CD14-positive monocyte (primary cell): ENCODE data around the gene INHBC. TPM values are rescaled to one million over a fixed set of nuclear protein-coding genes. Genes with fewer than 3 reads are reported as not detected.

Experiments used
- DNase-seq, 3 donors: peaks; one replicate each; pipeline ENCODE4 v3.0.0-alpha.2; 2011 to 2022
- H2AFZ ChIP-seq: 2 replicates; pipeline ENCODE4 v1.6.0; 2012; ENCODE audit warnings: mild to moderate bottlenecking, low read depth, low read length, inconsistent platforms; ENCODE audit not compliant: insufficient read depth, poor library complexity, severe bottlenecking
- H3K27ac ChIP-seq, 2 donors: 1 replicate in 1 of 2; 2 replicates in 1 of 2; pipeline ENCODE4 v1.5.1; 2012 to 2013; ENCODE audit warnings: low read length in 2 of 2, control low read depth in 1 of 2, inconsistent platforms in 1 of 2, low read depth in 1 of 2, mild to moderate bottlenecking in 1 of 2
- H3K27me3 ChIP-seq, 2 donors: one replicate each; pipeline versions ENCODE4 v1.6.0 to v1.6.1; 2011 to 2013; ENCODE audit warnings: low read length in 2 of 2; ENCODE audit not compliant: control insufficient read depth in 2 of 2, insufficient read depth in 2 of 2
- H3K36me3 ChIP-seq, 2 donors: replicated peaks in 1 of 2; 1 replicate in 1 of 2; 2 replicates in 1 of 2; pipeline versions ENCODE4 v1.5.1 to v1.6.1; 2012 to 2013; ENCODE audit warnings: low read length in 2 of 2, control low read depth in 1 of 2, inconsistent platforms in 1 of 2, mild to moderate bottlenecking in 1 of 2; ENCODE audit not compliant: insufficient read depth in 2 of 2, control insufficient read depth in 1 of 2
- H3K4me1 ChIP-seq, 2 donors: 1 replicate in 1 of 2; 2 replicates in 1 of 2; pipeline versions ENCODE4 v1.5.1 to v1.6.1; 2012 to 2013; ENCODE audit warnings: low read length in 2 of 2, control low read depth in 1 of 2, inconsistent platforms in 1 of 2, mild to moderate bottlenecking in 1 of 2, moderate library complexity in 1 of 2; ENCODE audit not compliant: insufficient read depth in 2 of 2, control insufficient read depth in 1 of 2
- H3K4me2 ChIP-seq: replicated peaks from 2 replicates; pipeline ENCODE3; 2012; ENCODE audit warnings: low read length, moderate library complexity, mild to moderate bottlenecking; ENCODE audit not compliant: poor library complexity, severe bottlenecking; ENCODE audit errors: extremely low read depth
- H3K4me3 ChIP-seq, 3 experiments: fragments of 200-600 bp in 1 of 3; sonication (generic) in 1 of 3; replicated peaks in 1 of 3; 1 replicate in 2 of 3; 2 replicates in 1 of 3; pipeline ENCODE4 v1.5.1; 2011 to 2013; ENCODE audit warnings: low read length in 3 of 3, mild to moderate bottlenecking in 3 of 3, control low read depth in 2 of 3, low read depth in 2 of 3, inconsistent platforms in 1 of 3, moderate library complexity in 1 of 3
- H3K79me2 ChIP-seq: 2 replicates; pipeline ENCODE4 v1.6.0; 2012; ENCODE audit warnings: mild to moderate bottlenecking, control low read depth, inconsistent platforms, low read length, moderate library complexity; ENCODE audit not compliant: insufficient read depth
- H3K9ac ChIP-seq: 2 replicates; pipeline ENCODE4 v1.6.0; 2017; ENCODE audit warnings: low read length, mild to moderate bottlenecking; ENCODE audit not compliant: insufficient read depth, poor library complexity, severe bottlenecking
- H3K9me3 ChIP-seq, 2 donors: replicated peaks in 1 of 2; 1 replicate in 1 of 2; 2 replicates in 1 of 2; pipeline versions ENCODE4 v1.5.1 to v1.6.1; 2012 to 2013; ENCODE audit warnings: low read length in 2 of 2, control low read depth in 1 of 2; ENCODE audit not compliant: control insufficient read depth in 1 of 2, insufficient read depth in 1 of 2
- H4K20me1 ChIP-seq: 2 replicates; pipeline ENCODE4 v1.6.0; 2012; ENCODE audit warnings: mild to moderate bottlenecking, low read length, control low read depth, moderate library complexity; ENCODE audit not compliant: insufficient read depth
- H3K27ac Mint-ChIP-seq, 7 donors: one replicate each; pipeline ENCODE4 v1.8.0; 2020; ENCODE audit warnings: mild to moderate bottlenecking in 7 of 7, mixed read lengths in 7 of 7, moderate library complexity in 6 of 7, inconsistent platforms in 2 of 7
- H3K27me3 Mint-ChIP-seq, 3 donors: one replicate each; pipeline ENCODE4 v1.8.0; 2021 to 2022; ENCODE audit warnings: low read depth in 3 of 3, mild to moderate bottlenecking in 3 of 3, mixed read lengths in 3 of 3, moderate library complexity in 3 of 3, inconsistent platforms in 1 of 3
- H3K36me3 Mint-ChIP-seq, 2 donors: one replicate each; pipeline ENCODE4 v1.8.0; 2020; ENCODE audit warnings: mixed read lengths in 2 of 2, inconsistent platforms in 1 of 2, mild to moderate bottlenecking in 1 of 2
- H3K4me1 Mint-ChIP-seq: one replicate; pipeline ENCODE4 v1.8.0; 2020; ENCODE audit warnings: mild to moderate bottlenecking, mixed read lengths
- H3K4me3 Mint-ChIP-seq, 2 donors: one replicate each; pipeline ENCODE4 v1.8.0; 2020; ENCODE audit warnings: mild to moderate bottlenecking in 2 of 2, mixed read lengths in 2 of 2, moderate library complexity in 1 of 2
- H3K9me3 Mint-ChIP-seq, 7 donors: one replicate each; pipeline ENCODE4 v1.8.0; 2020 to 2022; ENCODE audit warnings: mixed read lengths in 7 of 7, mild to moderate bottlenecking in 6 of 7, moderate library complexity in 6 of 7, inconsistent platforms in 2 of 7
- CTCF ChIP-seq: fragments of 200-600 bp; IDR thresholded peaks from one replicate; pipeline ENCODE4 v1.8.0; 2022; ENCODE audit warnings: antibody characterized with exemption, mild to moderate bottlenecking
- WGBS: methylation state at CpG from one replicate; pipeline ENCODE4 v1.1.5; 2013; ENCODE audit warnings: missing lambda C conversion rate; ENCODE audit not compliant: insufficient coverage; 5-methylcytosine and 5-hydroxymethylcytosine counted together
- intact Hi-C, 2 donors: fragments of 100-400 bp; cut with micrococcal nuclease; formaldehyde crosslinking; loops; one replicate each; pipeline versions ENCODE4 v1.15.0 to v1.15.1; 2023
- polyA plus RNA-seq, 3 donors: library from polyadenylated mRNA; depleted of rRNA in 1 of 3; unstranded in 2 of 3; stranded (reverse) in 1 of 3; fragments of 300-500 nt in 2 of 3; fragments of >200 nt in 1 of 3; fragmentation: Illumina TruSeq in 2 of 3; gene quantifications; 1 replicate in 2 of 3; 2 replicates in 1 of 3; pipeline ENCODE4 v1.2.3, GENCODE V29; 2012 to 2021

Gene INHBC
- polyA plus RNA-seq, 3 donors, result not detected

- Histone ChIP-seq H4K20me1 (no peaks in the 10 kb centered on the region), H2AFZ (no peak overlapping the region), H3K27ac (no peak overlapping the region), H3K4me3 (no peak overlapping the region), H3K9me3 (no peaks in the 10 kb centered on the region), H3K79me2 (peaks cover 22% of the 10 kb centered on the region), H3K9ac (no peak overlapping the region), H3K4me1 (peaks cover 31 to 34% of the 10 kb centered on the region in 2 donors), H3K4me2 (no peak overlapping the region), H3K27me3 (no peaks in the 10 kb centered on the region), H3K36me3 (no peaks in the 10 kb centered on the region)
- no peak for DNase-seq
- TF ChIP-seq CTCF, result no peak
- Mint-ChIP-seq H3K4me1 (peaks cover 43% of the 10 kb centered on the region), H3K36me3 (peaks cover 9 to 17% of the 10 kb centered on the region in 2 donors), H3K27ac (no peak overlapping the region), H3K27me3 (peaks cover 0 to 2% (median 0%) of the 10 kb centered on the region in 3 donors), H3K4me3 (no peak overlapping the region), H3K9me3 (no peaks in the 10 kb centered on the region)
- intact Hi-C loops, result no loop called here
- 98% methylated on average over 5 of the region's 5 CpGs for WGBS
Measured at GRCh38 chr12:57483466-57483865, 48.9 kb downstream of the INHBC start.

GRCh38 chr12:57485695-57486094, 51.1 kb downstream of the INHBC start:
- H3K27me3 ChIP-seq, result no peaks in the 10 kb centered on the region
- no peaks in the 10 kb centered on the region for H3K9me3 ChIP-seq
- Mint-ChIP-seq H3K27me3 (no peaks in the 10 kb centered on the region), H3K9me3 (no peaks in the 10 kb centered on the region), H3K36me3 (peaks cover 25 to 32% of the 10 kb centered on the region in 2 donors), H3K4me3 (no peak overlapping the region), H3K4me1 (peaks cover 33% of the 10 kb centered on the region), H3K27ac (peak overlapping the region in 1 of 7 donors; percentile 15)
- H3K9ac ChIP-seq, result no peak overlapping the region
- DNase-seq, result no peak
- no peak for TF ChIP-seq CTCF
- H4K20me1 ChIP-seq, result peaks cover 5% of the 10 kb centered on the region
- H2AFZ ChIP-seq, result no peak overlapping the region
- H3K4me3 ChIP-seq, result no peak overlapping the region
- no peak overlapping the region for H3K27ac ChIP-seq
- H3K4me1 ChIP-seq, result peaks cover 17 to 21% of the 10 kb centered on the region in 2 donors
- H3K79me2 ChIP-seq, result peaks cover 19% of the 10 kb centered on the region
- intact Hi-C loops, result loop anchor here in 1 of 2 donors (5.0 kb wide), 1 partner anchor 37 kb away; the partner anchor contains the start of genes DDIT3 and MBD6
- peaks cover 16 to 19% of the 10 kb centered on the region in 2 donors for H3K36me3 ChIP-seq
- no peak overlapping the region for H3K4me2 ChIP-seq
